ENCODE data around the gene LAIR1.
"Not testable (repeated sequence)": the region's sequence is repeated elsewhere in the genome, so short reads cannot be mapped to it uniquely, and the experiment has no call there.

- not testable (repeated sequence) for TF ChIP-seq EZH2 (IDR thresholded peaks at IDR 0.05; ENCODE audit: low read depth, unreplicated experiment); EZH2phosphoT487 (IDR thresholded peaks at IDR 0.05; ENCODE audit: unreplicated experiment); REST (IDR thresholded peaks at IDR 0.05; ENCODE audit: unreplicated experiment); POLR2AphosphoS5 (IDR thresholded peaks at IDR 0.05; ENCODE audit: low read depth); CREB1 (CRISPR knock-in tag; IDR thresholded peaks at IDR 0.05; ENCODE audit: low read depth); JUNB (IDR thresholded peaks at IDR 0.05; ENCODE audit: unreplicated experiment); NANOG (IDR thresholded peaks at IDR 0.05; ENCODE audit: borderline replicate concordance)
- TF ChIP-seq, protein P1, sequence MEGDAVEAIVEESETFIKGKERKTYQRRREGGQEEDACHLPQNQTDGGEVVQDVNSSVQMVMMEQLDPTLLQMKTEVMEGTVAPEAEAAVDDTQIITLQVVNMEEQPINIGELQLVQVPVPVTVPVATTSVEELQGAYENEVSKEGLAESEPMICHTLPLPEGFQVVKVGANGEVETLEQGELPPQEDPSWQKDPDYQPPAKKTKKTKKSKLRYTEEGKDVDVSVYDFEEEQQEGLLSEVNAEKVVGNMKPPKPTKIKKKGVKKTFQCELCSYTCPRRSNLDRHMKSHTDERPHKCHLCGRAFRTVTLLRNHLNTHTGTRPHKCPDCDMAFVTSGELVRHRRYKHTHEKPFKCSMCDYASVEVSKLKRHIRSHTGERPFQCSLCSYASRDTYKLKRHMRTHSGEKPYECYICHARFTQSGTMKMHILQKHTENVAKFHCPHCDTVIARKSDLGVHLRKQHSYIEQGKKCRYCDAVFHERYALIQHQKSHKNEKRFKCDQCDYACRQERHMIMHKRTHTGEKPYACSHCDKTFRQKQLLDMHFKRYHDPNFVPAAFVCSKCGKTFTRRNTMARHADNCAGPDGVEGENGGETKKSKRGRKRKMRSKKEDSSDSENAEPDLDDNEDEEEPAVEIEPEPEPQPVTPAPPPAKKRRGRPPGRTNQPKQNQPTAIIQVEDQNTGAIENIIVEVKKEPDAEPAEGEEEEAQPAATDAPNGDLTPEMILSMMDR (conservative IDR thresholded peaks at IDR 0.05; ENCODE audit: low read depth in 2 of 2), result not testable (repeated sequence)
- TF ChIP-seq, protein P2, sequence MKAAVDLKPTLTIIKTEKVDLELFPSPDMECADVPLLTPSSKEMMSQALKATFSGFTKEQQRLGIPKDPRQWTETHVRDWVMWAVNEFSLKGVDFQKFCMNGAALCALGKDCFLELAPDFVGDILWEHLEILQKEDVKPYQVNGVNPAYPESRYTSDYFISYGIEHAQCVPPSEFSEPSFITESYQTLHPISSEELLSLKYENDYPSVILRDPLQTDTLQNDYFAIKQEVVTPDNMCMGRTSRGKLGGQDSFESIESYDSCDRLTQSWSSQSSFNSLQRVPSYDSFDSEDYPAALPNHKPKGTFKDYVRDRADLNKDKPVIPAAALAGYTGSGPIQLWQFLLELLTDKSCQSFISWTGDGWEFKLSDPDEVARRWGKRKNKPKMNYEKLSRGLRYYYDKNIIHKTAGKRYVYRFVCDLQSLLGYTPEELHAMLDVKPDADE (IDR thresholded peaks at IDR 0.05), result not testable (repeated sequence)
Measured at GRCh38 chr19:54365798-54366197, 1.1 kb upstream of the LAIR1 start.

All from GM23338 (cell line).